RWPE2 (cell line): ENCODE results near the gene SUMF1.
"Not testable (repeated sequence)": the region's sequence is repeated elsewhere in the genome, so short reads cannot be mapped to it uniquely, and the experiment has no call there.

Experiments used
- ATAC-seq: fragments of 200-7000 bp; cut with Tn5 transposase; 3 replicates; pipeline ENCODE4 v1.9.1; 2021; ENCODE audit warnings: low read depth
- DNase-seq: peaks from one replicate; pipeline ENCODE4 v3.0.0-alpha.2; 2020; ENCODE audit warnings: low spot score
- H3K27ac ChIP-seq: fragments of 450-650 bp; 2 replicates; pipeline ENCODE4 v1.5.1; 2017; ENCODE audit warnings: mild to moderate bottlenecking; ENCODE audit not compliant: poor library complexity, severe bottlenecking
- H3K27me3 ChIP-seq: fragments of 250-450 bp; sonication (Bioruptor Pico); 2 replicates; pipeline ENCODE4 v1.5.1; 2021; ENCODE audit warnings: mild to moderate bottlenecking, moderate library complexity; ENCODE audit not compliant: insufficient read depth, poor library complexity, severe bottlenecking
- H3K36me3 ChIP-seq: fragments of 250-450 bp; sonication (Bioruptor Pico); 2 replicates; pipeline ENCODE4 v1.5.1; 2020; ENCODE audit warnings: low read depth, mild to moderate bottlenecking, moderate library complexity
- H3K4me1 ChIP-seq: fragments of 250-450 bp; sonication (Bioruptor Pico); 2 replicates; pipeline ENCODE4 v1.5.1; 2021; ENCODE audit warnings: mild to moderate bottlenecking, moderate library complexity; ENCODE audit not compliant: insufficient read depth, poor library complexity, severe bottlenecking
- H3K4me3 ChIP-seq: fragments of 250-450 bp; sonication (Bioruptor Pico); 2 replicates; pipeline ENCODE4 v1.5.1; 2021; ENCODE audit warnings: mild to moderate bottlenecking, moderate library complexity; ENCODE audit not compliant: severe bottlenecking
- H3K9me3 ChIP-seq: fragments of 250-450 bp; sonication (Bioruptor Pico); 2 replicates; pipeline ENCODE4 v1.5.1; 2021; ENCODE audit warnings: mild to moderate bottlenecking, moderate library complexity; ENCODE audit not compliant: severe bottlenecking
- TF ChIP-seq, protein P1 (sequence below): fragments of 450-650 bp; IDR thresholded peaks from one replicate; pipeline ENCODE4 v1.5.1; 2017; ENCODE audit warnings: mild to moderate bottlenecking, moderate library complexity; ENCODE audit not compliant: poor library complexity, severe bottlenecking

The SUMF1 gene

DNA sequence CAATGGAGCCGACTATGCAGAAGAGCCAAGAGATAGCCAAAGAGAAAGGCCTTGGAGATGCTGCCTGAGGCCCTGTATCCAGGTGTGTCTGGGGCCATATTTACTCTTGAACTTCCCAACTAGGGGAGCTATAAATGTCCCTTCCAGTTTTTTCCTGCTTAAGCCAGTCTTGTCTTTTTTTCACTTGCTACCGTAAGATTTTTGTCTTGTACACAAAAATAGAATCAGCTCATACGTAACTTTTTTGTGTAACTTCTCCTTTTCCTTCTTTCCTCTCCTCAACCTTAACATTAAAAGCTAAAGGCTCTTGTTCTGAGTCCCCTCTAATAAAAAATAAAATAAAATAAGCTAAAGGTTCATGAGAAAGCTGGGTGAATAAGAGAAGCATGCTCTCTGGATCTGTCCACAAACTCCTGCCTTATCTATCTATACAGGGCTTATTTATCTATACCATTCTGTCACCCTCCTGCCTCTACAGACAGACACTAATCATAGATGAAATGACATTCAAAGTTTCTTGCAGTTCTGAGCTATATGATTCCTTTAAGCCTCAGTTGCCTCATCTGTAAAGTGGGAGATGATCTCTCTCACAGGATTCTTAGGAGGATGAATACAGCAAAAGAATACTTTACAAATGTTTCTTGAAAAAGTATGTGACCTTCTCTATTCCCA lies 4.6 kb downstream of the SUMF1 start:
- no peaks in the 10 kb centered on the region for H3K9me3 ChIP-seq
- ATAC-seq (no peak), DNase-seq (no peak)

DNA sequence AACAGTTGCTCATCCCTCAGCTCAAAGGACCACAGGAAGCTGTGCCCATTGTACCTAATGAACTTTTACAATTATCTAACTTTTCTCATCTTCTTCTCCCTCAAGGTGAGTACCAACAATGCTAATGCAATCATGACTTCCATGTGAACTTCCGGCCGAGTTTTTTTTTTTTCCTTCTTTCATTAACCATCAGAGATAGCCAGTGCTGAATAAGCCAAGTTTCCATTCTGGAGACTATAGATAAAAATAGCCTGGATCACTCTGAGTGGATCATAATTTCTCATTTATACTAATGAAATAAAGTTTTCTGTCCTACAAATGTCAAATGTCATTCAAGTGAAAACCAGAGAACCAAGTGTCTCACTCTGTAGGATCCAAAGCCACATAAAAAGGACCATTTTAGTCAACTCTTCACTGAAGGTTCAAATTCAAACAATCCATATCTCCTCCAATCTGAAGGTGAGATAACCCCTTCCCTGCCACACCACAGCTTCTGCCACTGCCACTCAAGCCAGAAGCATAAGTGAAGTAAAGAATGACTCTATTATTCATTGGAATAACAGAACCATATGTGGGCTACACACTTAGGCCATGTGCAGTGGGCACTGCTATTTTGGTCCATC lies 5.5 kb downstream of the SUMF1 start:
- H3K36me3 ChIP-seq, result peaks cover 3% of the 10 kb centered on the region; the same call in 1 of the 2 replicates
- H3K27me3 ChIP-seq, result no peaks in the 10 kb centered on the region
- H3K4me3 ChIP-seq, result no peak overlapping the region
- H3K9me3 ChIP-seq, result no peaks in the 10 kb centered on the region
- no peak for ATAC-seq
- no peak for DNase-seq
- H3K4me1 ChIP-seq, result no peaks in the 10 kb centered on the region
- TF ChIP-seq, protein P1, sequence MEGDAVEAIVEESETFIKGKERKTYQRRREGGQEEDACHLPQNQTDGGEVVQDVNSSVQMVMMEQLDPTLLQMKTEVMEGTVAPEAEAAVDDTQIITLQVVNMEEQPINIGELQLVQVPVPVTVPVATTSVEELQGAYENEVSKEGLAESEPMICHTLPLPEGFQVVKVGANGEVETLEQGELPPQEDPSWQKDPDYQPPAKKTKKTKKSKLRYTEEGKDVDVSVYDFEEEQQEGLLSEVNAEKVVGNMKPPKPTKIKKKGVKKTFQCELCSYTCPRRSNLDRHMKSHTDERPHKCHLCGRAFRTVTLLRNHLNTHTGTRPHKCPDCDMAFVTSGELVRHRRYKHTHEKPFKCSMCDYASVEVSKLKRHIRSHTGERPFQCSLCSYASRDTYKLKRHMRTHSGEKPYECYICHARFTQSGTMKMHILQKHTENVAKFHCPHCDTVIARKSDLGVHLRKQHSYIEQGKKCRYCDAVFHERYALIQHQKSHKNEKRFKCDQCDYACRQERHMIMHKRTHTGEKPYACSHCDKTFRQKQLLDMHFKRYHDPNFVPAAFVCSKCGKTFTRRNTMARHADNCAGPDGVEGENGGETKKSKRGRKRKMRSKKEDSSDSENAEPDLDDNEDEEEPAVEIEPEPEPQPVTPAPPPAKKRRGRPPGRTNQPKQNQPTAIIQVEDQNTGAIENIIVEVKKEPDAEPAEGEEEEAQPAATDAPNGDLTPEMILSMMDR, result no peak
- no peak overlapping the region for H3K27ac ChIP-seq

More for the DNA sequence above, 4.6 kb downstream of the SUMF1 start:
- no peak overlapping the region for H3K27ac ChIP-seq
- no peaks in the 10 kb centered on the region for H3K27me3 ChIP-seq
- no peaks in the 10 kb centered on the region for H3K4me1 ChIP-seq
- no peak overlapping the region for H3K4me3 ChIP-seq
- H3K36me3 ChIP-seq, result peaks cover 3% of the 10 kb centered on the region; the same call in 1 of the 2 replicates
- TF ChIP-seq, protein P1, result no peak

DNA sequence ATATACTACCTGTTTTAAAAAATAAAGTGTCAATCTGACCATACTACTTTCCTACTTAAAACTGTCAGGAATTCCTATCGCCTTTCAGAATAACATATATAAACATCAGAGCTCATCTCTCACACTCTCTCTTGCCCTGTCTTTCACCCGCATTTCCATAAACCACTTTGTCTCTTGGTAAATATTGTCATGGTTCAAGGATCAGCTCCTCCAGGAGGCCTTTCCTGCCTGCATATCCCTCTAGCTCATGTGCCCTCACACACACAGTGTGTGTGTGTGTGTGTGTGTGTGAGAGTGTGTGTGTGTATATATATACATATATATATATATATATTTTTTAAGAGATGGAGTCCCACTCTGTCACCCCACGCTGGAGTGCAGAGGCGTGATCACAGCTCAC lies 6.7 kb downstream of the SUMF1 start:
- ATAC-seq (no peak), DNase-seq (no peak)
- TF ChIP-seq, protein P1, result no peak
- H3K36me3 ChIP-seq, result peaks cover 3% of the 10 kb centered on the region; the same call in 1 of the 2 replicates
- no peaks in the 10 kb centered on the region for H3K27me3 ChIP-seq
- H3K4me1 ChIP-seq, result no peaks in the 10 kb centered on the region
- no peak overlapping the region for H3K4me3 ChIP-seq
- no peaks in the 10 kb centered on the region for H3K9me3 ChIP-seq
- no peak overlapping the region for H3K27ac ChIP-seq

DNA sequence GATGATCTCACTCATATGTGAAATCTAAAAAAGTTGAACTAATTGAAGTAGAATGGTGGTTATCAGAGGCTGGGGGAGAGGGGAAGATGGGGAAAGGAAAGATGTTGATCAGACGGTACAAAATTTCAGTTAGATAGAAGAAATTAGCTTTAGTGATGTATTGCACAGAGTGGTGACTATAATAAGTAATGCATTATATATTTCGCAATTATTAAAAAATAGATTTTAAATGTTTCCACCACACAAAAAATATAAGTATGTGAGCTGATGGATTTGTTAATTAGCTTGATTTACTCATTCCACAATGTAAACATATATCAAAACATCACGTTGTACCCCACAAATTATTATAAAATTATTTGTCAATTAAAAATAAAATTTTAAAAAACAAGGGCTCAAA lies 8.1 kb downstream of the SUMF1 start:
- Histone ChIP-seq H3K36me3 (no peaks in the 10 kb centered on the region), H3K27me3 (no peaks in the 10 kb centered on the region), H3K27ac (no peak overlapping the region), H3K9me3 (no peaks in the 10 kb centered on the region), H3K4me1 (no peaks in the 10 kb centered on the region), H3K4me3 (no peak overlapping the region)
- no peak for ATAC-seq
- DNase-seq, result no peak
- TF ChIP-seq, protein P1, result no peak

DNA sequence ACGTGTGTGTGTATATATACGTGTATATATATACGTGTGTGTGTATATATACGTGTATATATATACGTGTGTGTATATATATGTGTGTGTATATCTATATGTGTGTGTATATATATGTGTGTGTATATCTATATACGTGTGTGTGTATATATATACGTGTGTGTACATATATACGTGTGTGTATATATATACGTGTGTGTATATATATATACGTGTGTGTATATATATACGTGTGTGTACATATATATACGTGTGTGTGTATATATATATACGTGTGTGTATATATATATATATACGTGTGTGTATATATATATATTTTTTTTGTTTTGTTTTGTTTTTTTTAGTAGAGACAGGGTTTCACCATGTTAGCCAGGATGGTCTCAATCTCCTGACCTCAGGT lies 10.3 kb downstream of the SUMF1 start:
- not testable (repeated sequence) for H3K27ac ChIP-seq, H3K4me1 ChIP-seq, H3K9me3 ChIP-seq, ATAC-seq, H3K27me3 ChIP-seq, H3K4me3 ChIP-seq, DNase-seq, H3K36me3 ChIP-seq
